Upper lobe of left lung (tissue), 6 donors: ENCODE measurements around the gene HTR6. TPM values are rescaled to one million over a fixed set of nuclear protein-coding genes. Genes with fewer than 3 reads are reported as not detected.
A peak's percentile ranks its signal among the peaks of the same experiment; 100 is the strongest.

Source experiments
- ATAC-seq, 2 donors: fragments of 200-7000 bp; cut with Tn5 transposase; one replicate each; pipeline ENCODE4 v1.9.1; 2022; ENCODE audit warnings: mild to moderate bottlenecking in 2 of 2, moderate library complexity in 2 of 2; ENCODE audit not compliant: low FRiP score in 2 of 2
- DNase-seq, 2 donors: peaks; one replicate each; pipeline ENCODE4 v3.0.0-alpha.2; 2019 to 2020
- H3K27ac ChIP-seq, 4 donors: fragments of 200-600 bp; sonication (generic); one replicate each; pipeline ENCODE4 v1.5.1; 2016 to 2019
- H3K27me3 ChIP-seq, 4 donors: fragments of 200-600 bp; sonication (generic); one replicate each; pipeline ENCODE4 v1.5.1; 2017 to 2019
- H3K36me3 ChIP-seq, 4 donors: fragments of 200-600 bp; sonication (generic); one replicate each; pipeline ENCODE4 v1.5.1; 2016 to 2019
- H3K4me1 ChIP-seq, 4 donors: fragments of 200-600 bp; sonication (generic); one replicate each; pipeline ENCODE4 v1.5.1; 2018 to 2019
- H3K4me3 ChIP-seq, 4 donors: fragments of 200-600 bp; sonication (generic); one replicate each; pipeline ENCODE4 v1.5.1; 2017 to 2019; ENCODE audit warnings: mild to moderate bottlenecking in 2 of 4, moderate library complexity in 1 of 4
- H3K9me3 ChIP-seq, 4 donors: fragments of 200-600 bp; sonication (generic); one replicate each; pipeline ENCODE4 v1.5.1; 2018 to 2019
- CTCF ChIP-seq, 6 experiments: fragments of 450-650 bp in 4 of 6; fragments of 200-600 bp in 2 of 6; sonication (generic) in 2 of 6; IDR thresholded peaks; one replicate each; pipeline ENCODE4 v1.5.1; 2016 to 2019; ENCODE audit warnings: antibody characterized with exemption in 6 of 6
- EP300 ChIP-seq, 4 donors: sonication (generic); formaldehyde crosslinking; IDR thresholded peaks; one replicate each; pipeline ENCODE4 v1.5.1; 2017; ENCODE audit warnings: antibody characterized with exemption in 4 of 4, control low read depth in 2 of 4
- POLR2A ChIP-seq, 4 donors: fragments of 450-650 bp; IDR thresholded peaks; one replicate each; pipeline ENCODE4 v1.5.1; 2016 to 2017; ENCODE audit warnings: antibody characterized with exemption in 4 of 4, mild to moderate bottlenecking in 2 of 4
- POLR2AphosphoS5 ChIP-seq, 2 donors: sonication (generic); formaldehyde crosslinking; IDR thresholded peaks; one replicate each; pipeline ENCODE4 v1.5.1; 2017; ENCODE audit warnings: antibody characterized with exemption in 2 of 2
- WGBS, 2 donors: methylation state at CpG; one replicate each; pipeline ENCODE4 v1.1.5; 2017 to 2018; 5-methylcytosine and 5-hydroxymethylcytosine counted together
- total RNA-seq, 6 donors: library from RNA; depleted of rRNA in 4 of 6; stranded (reverse); fragments of >200 nt in 4 of 6; gene quantifications; one replicate each; pipeline versions ENCODE4 v1.1.0 to v1.2.1, GENCODE V29; 2016 to 2021
- donor health status: DM: no; HTN: no; CAD: no; lungs with moderate emphysema.
- donor health status: DM: no; HTN: yes; CAD: no; lungs with severe emphysema.

The HTR6 gene
- total RNA-seq, 6 donors from 2014 or later = not detected

- TF ChIP-seq EP300 (IDR thresholded peaks at IDR 0.05) (no peak), POLR2AphosphoS5 (IDR thresholded peaks at IDR 0.05) (no peak), CTCF (IDR thresholded peaks at IDR 0.05) (no peak), POLR2A (IDR thresholded peaks at IDR 0.05) (no peak)
- 87 to 93% methylated on average over 10 to 13 of the region's 14 CpGs for WGBS, 2 donors
- Histone ChIP-seq H3K4me3 (no peak overlapping the region), H3K9me3 (no peaks in the 10 kb centered on the region), H3K36me3 (peaks cover 0 to 53% (median 16%) of the 10 kb centered on the region in 4 donors), H3K4me1 (no peaks in the 10 kb centered on the region), H3K27me3 (no peaks in the 10 kb centered on the region), H3K27ac (no peak overlapping the region)
- ATAC-seq (no peak), DNase-seq (peak in 1 of 2 donors; percentile 72)
Observed at GRCh38 chr1:19694298-19694697, 29.6 kb downstream of the HTR6 start.

GRCh38 chr1:19695772-19696171 lies 31.1 kb downstream of the HTR6 start:
- 84 to 91% methylated on average over 6 to 7 of the region's 7 CpGs for WGBS, 2 donors
- ATAC-seq (no peak), DNase-seq (no peak)
- Histone ChIP-seq H3K27ac (no peak overlapping the region), H3K27me3 (no peaks in the 10 kb centered on the region), H3K9me3 (no peaks in the 10 kb centered on the region), H3K4me1 (no peaks in the 10 kb centered on the region), H3K36me3 (peaks cover 0 to 60% (median 20%) of the 10 kb centered on the region in 4 donors), H3K4me3 (no peak overlapping the region)
- no peak for TF ChIP-seq POLR2A (IDR thresholded peaks at IDR 0.05)
- no peak for TF ChIP-seq CTCF (IDR thresholded peaks at IDR 0.05)
- TF ChIP-seq EP300 (IDR thresholded peaks at IDR 0.05) = no peak
- no peak for TF ChIP-seq POLR2AphosphoS5 (IDR thresholded peaks at IDR 0.05)

DNA sequence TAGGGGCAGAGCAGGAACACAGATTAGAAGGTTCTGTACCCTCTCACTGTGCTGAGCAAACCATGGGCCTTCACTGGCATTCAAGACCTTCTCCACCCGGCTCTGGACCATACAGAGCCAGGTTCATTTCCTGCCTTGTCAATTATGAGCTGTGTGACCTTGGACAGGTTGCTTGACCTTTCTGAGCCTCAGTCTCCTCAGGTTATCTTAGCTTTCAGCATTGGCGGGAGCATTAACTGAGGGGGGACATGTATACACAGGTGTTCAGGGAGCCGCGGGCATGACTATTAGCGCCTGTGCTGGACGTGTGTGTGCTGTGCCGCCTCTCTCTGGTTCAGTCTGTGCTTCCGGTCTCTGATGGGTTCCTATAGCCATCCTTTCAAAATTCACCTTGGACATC lies 32.1 kb downstream of the HTR6 start:
- H3K36me3 ChIP-seq = peaks cover 0 to 53% (median 18%) of the 10 kb centered on the region in 4 donors

GRCh38 chr1:19698181-19698580 lies 33.5 kb downstream of the HTR6 start:
- H3K4me3 ChIP-seq = no peak overlapping the region
- no peak for DNase-seq
- H3K27ac ChIP-seq = no peak overlapping the region
- no peaks in the 10 kb centered on the region for H3K9me3 ChIP-seq
- H3K36me3 ChIP-seq = peaks cover 0 to 52% (median 18%) of the 10 kb centered on the region in 4 donors
- no peak for ATAC-seq
- TF ChIP-seq EP300 (IDR thresholded peaks at IDR 0.05) (no peak), POLR2AphosphoS5 (IDR thresholded peaks at IDR 0.05) (no peak), POLR2A (IDR thresholded peaks at IDR 0.05) (no peak), CTCF (IDR thresholded peaks at IDR 0.05) (no peak)
- 86 to 98% methylated on average over 4 of the region's 4 CpGs for WGBS, 2 donors
- no peaks in the 10 kb centered on the region for H3K27me3 ChIP-seq
- no peaks in the 10 kb centered on the region for H3K4me1 ChIP-seq

More for the DNA sequence above, 32.1 kb downstream of the HTR6 start:
- no peak overlapping the region for H3K27ac ChIP-seq
- TF ChIP-seq EP300 (IDR thresholded peaks at IDR 0.05) (no peak), POLR2AphosphoS5 (IDR thresholded peaks at IDR 0.05) (no peak), POLR2A (IDR thresholded peaks at IDR 0.05) (no peak), CTCF (IDR thresholded peaks at IDR 0.05) (no peak)
- DNase-seq (no peak), ATAC-seq (no peak)
- H3K4me1 ChIP-seq = no peaks in the 10 kb centered on the region
- no peaks in the 10 kb centered on the region for H3K9me3 ChIP-seq
- no peak overlapping the region for H3K4me3 ChIP-seq
- H3K27me3 ChIP-seq = no peaks in the 10 kb centered on the region
- 92 to 96% methylated on average over 7 to 8 of the region's 8 CpGs for WGBS, 2 donors

DNA sequence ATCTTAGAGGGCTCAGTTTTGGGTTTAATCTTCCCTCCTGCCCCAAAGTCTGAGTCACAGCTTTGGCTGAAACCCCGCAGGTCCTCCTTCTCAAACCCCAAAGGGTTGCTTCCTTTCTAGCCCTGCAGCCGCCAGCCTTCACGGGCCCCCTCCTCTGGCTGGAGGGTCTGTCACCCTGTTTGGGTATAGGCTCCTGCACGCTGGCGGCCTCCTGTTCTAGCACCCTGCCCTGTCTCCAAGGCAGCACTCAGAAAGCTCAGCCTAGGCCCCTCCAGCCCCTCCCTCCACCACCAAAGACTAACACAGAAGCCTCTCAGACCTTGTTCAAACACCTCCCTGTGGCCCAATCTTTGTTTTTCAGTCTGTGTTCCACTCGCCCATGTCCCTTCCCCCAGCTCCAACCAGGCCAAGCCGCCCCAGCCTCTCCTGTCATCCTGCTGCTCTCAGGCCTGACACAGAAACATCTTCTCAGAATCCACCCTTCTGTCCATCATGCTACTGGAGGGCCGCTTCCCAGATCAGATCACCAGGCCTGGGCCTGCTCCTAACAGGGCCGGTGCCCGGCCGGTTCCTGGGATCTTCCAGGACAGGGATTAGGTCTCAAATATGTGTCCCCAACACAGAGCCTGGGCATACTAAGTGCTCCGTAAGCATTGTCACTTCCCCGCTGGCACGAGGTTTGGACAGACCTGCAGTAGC lies 35.6 kb downstream of the HTR6 start:
- DNase-seq (peak in 1 of 2 donors; percentile 55), ATAC-seq (no peak)
- Histone ChIP-seq H3K27me3 (no peaks in the 10 kb centered on the region), H3K36me3 (peaks cover 0 to 33% (median 6%) of the 10 kb centered on the region in 4 donors), H3K4me1 (peaks cover 0 to 4% (median 1%) of the 10 kb centered on the region in 4 donors), H3K27ac (no peak overlapping the region), H3K4me3 (no peak overlapping the region), H3K9me3 (no peaks in the 10 kb centered on the region)
- 93 to 99% methylated on average over 10 to 14 of the region's 14 CpGs for WGBS, 2 donors
- no peak for TF ChIP-seq EP300 (IDR thresholded peaks at IDR 0.05)
- no peak for TF ChIP-seq CTCF (IDR thresholded peaks at IDR 0.05)
- no peak for TF ChIP-seq POLR2A (IDR thresholded peaks at IDR 0.05)
- TF ChIP-seq POLR2AphosphoS5 (IDR thresholded peaks at IDR 0.05) = no peak
